Germinal center (tissue), 1 donor: Measurements from ENCODE around the gene TMEM150A.
"Not testable (repeated sequence)": the region's sequence is repeated elsewhere in the genome, so short reads cannot be mapped to it uniquely, and the experiment has no call there.

Experiments used
- DNase-seq: peaks from one replicate; pipeline ENCODE4 v3.0.0; 2012; ENCODE audit warnings: mixed read lengths, low spot score

TMEM150A gene, protein sequence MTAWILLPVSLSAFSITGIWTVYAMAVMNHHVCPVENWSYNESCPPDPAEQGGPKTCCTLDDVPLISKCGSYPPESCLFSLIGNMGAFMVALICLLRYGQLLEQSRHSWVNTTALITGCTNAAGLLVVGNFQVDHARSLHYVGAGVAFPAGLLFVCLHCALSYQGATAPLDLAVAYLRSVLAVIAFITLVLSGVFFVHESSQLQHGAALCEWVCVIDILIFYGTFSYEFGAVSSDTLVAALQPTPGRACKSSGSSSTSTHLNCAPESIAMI

DNA sequence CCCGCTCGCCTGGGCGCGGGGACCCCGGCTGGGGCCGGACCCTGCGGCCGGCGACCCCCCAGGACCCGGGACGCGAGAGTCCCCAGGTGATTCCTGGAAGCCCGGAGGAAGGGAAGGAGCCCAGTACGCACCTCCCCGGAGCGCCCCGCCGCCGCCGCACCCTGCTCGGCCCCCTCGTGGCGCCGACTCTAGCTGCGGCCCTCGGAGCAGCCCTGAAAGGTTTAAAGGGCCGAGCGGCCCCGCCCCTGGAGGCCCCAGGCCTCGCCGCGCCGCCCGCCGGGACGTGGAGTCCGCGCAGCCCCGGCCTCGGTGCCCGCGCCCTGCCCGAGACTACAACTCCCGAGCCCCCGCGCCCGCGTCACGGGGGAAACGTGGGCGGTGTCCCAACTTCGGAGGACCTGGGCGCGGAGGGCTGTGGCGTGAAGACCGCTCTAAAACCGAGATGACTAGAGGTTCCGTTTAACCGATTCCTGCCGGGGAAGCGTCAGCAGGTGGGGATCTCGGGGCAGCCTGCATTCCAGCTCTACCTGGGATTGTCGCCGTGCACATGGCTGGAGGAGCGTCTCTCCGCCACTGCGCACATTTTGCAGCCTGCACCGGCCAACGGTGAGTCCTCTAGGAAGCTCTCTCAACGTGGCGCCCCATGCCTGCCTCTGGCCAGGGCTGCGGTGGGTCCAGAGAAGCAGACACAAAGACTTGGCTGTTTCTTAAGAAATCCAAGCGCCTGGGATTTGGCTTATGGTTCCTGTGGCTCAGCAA lies at the start of gene TMEM150A:
Gene TMEM150A, minus strand, starts transcription at position 223 of the 759 bp plus-strand sequence. CDS start 750 bp downstream, outside the sequence.
- DNase-seq, result peak; percentile 90

DNA sequence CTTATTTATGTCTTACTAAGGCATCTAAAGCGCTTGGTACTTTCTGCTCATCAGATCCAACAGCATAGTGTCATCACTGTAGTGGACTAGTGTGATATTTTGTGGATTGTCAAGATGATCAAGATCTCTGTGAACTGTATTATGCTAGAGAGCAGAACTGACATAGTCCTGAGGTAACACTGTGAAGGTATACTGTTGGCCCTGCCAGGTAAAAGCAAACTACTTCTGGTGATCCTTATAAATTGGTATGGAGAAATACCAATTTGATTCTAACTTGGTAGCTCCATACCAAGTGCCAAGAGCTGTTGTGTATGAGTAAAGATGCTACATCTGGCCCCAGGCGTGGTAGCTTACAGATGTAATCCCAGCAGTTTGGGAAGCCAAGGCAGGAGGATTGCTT lies 49.6 kb upstream of the TMEM150A start:
- DNase-seq, result no peak

DNA sequence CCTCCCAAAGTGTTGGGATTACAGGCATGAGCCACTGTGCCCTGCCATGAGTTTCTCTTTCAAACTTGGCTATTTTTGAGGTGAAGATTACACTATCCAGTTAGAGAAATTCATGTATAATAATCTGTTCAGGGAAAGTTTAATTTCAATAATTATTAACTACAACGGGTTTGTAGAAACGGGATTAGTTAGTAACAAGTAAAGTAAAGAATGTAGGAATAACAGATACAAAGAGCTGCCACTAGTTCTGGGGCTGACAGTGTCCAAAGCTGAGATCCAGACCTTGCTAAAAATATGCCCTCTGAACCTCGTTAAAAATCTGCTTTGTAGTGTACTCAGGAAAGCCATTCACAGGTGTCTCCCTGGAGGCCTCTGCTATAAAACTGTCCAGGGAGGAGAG lies 48.6 kb upstream of the TMEM150A start:
- DNase-seq, result no peak

DNA sequence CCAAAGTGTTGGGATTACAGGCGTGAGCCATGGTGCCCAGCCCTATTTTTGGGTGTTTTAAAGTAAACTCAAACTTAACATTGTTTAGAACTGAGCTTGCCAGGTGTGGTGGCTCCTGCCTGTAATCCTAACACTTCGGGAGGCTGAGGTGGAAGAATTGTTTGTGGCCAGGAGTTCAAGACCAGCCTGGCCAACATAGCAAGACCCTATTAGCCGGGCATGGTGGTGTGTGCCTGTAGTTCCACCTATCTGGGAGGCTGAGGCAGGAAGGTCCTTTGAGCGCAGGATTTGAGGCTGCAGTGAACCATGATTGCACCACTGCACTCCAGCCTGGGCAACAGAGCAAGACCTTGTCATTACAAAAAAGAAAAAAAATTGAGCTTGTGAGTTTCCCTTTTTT lies 48.0 kb upstream of the TMEM150A start:
- DNase-seq, result no peak

DNA sequence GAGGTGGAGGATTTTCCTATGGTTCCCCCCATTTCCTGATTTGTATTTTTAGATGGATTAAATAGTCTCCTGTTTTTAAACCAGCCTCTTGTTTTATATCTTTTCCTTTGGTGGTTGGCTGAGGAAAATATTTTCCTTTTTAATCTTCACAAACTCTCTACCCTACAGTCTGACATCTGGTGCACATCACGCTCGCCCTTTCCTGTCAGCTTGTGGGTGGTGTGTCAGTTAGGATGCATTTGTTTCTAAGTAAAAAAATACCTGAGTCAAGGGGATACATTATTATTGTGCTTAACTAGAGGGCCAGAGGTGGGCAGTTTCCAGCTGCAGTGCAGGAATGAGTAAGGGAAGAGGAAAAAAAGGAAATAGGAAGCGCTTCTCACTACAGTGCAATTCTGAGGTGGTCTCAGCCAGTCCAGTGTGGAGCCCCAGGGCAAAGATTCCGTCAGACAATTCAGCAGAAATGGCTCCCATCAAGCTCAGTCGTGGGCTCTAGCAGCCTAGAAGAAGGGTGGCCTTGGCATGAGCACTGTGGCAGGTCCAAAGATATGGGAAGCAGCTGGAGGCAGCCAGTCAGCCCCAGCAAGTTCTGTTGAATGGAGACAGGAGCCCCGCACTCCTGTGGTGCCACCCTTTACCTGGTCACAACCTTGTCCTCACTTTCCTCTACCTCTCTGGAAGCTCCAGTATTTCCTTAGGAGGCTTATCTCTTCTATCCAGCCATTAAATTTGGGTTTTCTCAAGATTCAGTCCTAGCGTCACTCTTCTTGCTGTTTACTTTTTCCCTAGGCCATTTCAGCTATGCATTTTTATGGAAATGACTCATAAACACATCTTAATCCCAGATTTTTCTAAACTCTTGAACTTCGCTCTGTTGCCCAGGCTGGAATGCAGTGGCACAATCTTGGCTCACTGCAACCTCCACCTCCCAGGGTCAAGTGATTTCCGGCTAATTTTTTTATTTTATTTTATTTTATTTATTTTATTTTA lies 47.0 kb upstream of the TMEM150A start:
- DNase-seq, result no peak

DNA sequence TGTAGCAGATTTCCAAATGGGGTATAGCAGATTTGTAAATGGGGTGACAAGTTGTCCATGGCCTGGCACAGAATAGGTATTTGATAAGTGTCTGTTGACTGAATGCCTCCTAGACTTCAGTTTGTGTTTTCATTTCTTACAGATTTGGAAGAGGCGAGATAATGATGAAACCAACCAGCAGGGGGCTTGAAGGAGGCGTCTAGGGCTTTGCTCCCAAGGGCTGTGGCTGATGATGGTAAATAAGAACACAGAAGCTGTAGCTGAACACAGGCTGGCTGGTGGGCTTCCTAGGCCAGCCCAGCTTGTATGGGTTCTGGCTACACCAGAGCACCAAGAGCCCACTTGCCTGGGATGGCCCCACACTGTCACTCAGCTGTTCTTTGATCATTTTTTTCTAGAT lies 46.1 kb upstream of the TMEM150A start:
- peak; percentile 29 for DNase-seq

DNA sequence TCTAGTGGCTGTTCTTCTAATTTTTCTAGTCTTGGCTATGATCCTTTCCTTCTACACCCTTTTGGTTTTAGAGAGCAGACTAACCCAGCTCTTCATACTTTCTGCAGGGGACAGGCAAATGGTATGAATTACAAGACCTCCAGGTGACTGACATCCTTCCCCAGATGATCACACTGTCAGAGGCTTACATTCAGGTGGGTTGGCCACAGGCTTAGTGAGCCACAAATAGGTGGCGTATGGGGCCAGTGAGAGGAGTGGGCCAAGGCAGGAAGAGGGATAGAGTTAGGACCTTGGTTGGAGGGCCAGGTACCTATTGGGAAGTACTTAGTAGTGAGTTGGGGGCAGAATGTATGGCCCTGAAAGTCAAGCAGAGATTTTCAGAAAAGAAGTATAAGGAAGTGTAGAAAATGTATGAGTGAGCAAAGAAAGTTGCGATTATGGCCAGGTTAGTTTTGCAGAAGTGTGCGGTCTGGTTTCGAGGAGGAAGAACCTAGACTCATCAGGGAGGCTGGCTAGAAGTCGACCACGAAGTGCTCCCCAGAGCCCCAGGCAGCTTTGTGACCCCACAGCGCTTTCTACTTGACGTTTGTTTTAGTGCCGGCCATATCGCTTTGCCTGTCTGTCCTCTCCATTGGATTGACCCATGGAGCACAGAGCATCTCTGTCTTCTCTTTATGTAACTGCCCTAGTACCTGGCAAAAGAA lies 45.5 kb upstream of the TMEM150A start:
- peak; percentile 63 for DNase-seq

DNA sequence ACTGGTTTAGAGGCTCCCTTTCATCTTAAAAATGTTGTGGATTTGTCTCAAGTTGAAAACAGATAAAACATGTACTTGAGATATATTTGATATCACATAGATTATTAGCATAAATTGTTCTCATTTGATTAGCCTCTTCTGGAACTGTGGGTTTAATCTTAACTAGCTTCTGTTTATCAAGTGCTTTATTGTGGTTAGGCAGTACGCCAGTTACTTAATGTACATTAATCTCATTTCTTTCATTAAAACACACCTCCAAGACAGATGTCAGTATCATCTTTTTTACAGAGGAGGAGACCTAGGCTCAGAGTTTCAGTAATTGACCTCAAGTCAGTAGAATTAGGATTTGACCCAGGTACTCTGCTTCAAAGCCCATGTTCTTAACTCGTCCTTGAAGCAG lies 43.7 kb upstream of the TMEM150A start:
- DNase-seq, result no peak

DNA sequence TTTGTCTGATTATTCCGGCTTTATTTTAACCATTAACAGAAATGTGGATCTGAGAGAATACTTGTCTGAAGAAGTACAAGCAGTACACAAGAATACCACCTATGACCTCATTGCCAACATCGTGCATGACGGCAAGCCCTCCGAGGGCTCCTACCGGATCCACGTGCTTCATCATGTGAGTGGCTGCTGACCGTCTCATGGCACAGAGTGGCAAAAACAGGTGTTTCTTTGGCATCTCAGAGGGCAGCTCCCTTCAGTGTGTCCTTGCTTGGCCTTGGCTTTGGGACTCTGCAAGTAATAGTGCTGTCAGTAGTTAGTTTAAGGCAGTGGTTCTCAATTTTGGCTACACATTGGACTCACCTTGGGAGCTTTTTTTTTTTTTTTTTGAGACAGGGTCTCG lies 42.4 kb upstream of the TMEM150A start:
- no peak for DNase-seq

DNA sequence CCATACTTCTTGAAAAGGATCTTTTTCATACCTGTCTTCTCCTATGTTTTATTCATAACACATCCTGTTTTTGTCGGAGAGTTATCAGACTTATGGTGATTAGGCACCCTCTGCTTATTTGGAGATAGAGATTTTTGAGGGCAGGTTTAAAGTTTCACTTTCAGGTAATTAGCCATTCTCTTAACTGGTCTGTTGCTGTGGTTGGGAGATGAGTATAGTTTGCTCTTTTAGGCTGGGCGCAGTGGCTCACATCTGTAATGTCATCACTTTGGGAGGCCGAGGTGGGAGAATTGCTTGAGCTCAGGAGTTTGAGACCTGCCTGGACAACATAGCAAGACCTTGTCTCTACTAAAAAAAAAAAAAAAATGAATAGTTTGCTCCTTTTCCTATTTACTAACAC lies 40.2 kb upstream of the TMEM150A start:
- DNase-seq, result no peak

DNA sequence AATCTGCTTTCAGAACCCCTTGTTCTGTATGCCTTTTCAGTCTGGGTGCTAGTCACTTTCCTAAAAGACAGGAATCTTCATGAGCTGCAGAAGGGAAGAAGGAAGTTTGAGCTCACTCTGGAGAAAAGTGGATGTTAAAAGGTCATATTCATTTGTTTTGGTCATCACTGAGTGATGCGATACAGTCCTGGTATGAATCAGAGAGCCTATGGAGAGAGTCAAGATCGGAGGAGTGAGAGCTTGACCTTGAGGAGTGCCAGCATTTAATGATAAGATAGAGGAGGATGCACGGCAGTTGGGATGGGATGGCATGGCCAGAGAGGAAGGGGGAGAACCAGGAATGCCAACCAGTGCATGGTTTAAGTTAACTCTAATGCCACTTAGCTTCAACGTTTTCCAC lies 33.1 kb upstream of the TMEM150A start:
- DNase-seq, result no peak

DNA sequence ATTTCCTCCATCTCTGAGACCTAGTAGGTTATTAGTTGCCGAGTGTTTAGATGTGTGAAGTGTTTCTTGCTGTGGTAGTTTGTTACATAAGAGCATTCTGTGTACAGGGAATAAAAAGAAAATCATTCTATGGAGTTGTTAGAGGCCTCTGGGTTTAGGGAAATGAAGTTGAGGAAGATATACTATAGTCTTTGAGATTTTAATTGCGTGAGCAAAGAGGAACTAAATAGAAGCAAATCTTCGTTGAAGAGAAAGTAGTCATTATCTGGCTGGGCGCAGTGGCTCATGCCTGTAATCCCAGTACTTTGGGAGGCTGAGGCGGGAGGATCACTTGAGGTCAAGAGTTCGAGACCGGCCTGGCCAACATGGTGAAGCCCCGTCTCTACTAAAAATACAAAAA lies 32.5 kb upstream of the TMEM150A start:
- no peak for DNase-seq

DNA sequence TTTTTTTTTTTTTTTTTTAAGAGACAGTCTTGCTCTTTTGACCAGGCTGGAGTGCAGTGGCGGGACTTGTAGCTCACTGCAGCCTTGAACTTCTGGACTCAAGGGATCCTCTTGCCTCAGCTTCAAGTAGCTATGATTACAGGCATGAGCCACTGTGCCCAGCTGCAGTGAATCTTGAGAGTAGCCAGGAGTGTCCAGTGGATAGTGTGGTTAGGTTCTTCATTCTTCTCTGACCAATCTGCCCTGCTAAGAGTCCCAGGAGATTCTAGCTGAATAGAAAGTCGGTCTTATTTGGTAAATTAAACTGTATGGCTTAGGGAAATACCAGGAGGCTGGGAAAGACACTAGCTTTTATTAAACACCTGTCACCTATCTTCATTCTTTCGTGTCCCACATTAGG lies 28.8 kb upstream of the TMEM150A start:
- DNase-seq, result no peak

DNA sequence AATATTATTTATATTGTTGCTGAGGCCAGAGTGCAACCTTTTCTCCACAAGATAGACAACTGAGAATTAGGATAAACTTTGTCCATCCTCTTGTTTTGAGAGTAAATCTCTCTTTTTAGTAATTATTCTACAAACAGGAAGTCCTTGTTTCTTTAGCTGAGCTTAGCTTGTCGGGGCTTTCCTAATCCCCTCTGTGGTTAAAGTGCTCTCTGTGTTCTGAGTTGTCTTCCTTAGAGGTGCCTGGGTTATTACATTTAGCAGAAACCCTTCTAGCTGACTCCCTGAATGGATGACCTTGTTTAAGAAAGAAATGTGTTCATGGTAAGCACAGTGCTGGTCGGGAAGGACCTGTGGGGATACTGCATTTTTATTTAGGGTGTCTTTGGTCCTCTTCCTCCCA lies 26.2 kb upstream of the TMEM150A start:
- DNase-seq, result no peak

DNA sequence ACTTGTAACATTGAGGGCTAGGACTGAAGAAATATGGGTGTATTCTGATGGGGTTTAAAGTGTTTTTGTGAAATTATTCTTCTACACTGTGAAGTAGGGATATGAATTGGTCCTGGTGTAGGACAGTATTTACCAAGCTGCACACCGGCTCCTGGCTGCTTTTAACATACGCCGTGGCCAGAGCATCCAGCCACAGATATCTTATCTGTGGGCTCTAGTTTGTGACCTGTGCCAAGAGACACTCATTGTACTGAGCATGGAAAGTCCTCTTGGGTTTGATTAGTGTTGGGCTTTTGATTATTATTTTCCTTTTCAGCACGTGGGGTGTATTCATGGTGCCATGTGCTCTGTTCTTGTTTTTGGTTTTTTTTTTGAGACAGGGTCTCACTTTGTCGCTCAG lies 21.5 kb upstream of the TMEM150A start:
- no peak for DNase-seq

DNA sequence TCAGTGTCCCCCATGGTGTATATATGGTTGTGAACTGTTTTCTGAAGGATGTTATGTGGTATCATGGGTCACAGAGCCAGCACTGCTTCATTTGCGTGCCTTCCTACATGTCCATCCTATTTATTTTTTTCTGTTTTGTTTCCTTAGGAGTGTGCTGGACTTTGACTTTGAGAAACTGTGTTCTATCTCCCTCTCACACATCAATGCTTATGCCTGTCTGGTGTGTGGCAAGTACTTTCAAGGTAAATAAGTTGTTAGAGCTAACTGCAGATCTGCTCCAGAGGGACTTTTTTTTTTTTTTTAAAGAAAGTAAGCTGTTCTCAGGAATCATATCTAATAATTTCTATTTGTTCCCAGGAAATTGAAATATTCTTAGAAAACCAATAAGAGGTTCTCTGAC lies 18.8 kb upstream of the TMEM150A start:
- DNase-seq, result no peak

DNA sequence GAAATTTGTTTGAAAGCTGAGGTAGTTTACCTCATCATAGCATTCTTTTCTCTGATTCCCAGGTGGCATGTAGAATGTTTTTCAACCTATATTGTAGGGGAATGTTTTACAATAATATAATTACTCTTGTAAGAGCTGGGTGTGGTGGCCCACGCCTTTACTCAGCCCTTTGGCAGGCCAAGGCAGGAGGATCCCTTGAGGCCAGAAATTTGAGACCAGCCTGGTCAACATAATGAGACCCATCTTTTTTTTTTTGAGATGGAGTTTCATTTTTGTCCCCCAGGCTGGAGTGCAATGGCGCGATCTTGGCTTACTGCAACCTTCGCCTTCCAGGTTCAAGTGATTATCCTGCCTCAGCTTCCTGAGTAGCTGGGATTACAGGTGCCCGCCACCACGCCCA lies 17.1 kb upstream of the TMEM150A start:
- no peak for DNase-seq

DNA sequence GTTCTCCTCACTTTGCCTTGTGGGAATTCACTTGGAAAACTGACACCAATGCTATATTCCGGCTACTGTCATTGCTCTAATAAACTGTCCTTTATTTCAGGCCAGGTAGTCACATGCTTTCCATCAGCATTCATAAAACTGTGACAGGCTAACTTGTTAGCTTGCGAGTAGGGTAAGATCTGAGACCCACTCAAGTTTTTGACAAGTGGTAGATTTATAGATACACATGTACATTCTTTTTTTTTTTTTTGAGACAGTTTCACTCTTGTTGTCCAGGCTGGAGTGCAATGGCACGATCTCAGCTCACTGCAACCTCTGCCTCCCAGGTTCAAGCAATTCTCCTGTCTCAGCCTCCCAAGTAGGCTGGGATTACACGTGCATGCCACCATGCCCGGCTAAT lies 15.2 kb upstream of the TMEM150A start:
- not testable (repeated sequence) for DNase-seq

DNA sequence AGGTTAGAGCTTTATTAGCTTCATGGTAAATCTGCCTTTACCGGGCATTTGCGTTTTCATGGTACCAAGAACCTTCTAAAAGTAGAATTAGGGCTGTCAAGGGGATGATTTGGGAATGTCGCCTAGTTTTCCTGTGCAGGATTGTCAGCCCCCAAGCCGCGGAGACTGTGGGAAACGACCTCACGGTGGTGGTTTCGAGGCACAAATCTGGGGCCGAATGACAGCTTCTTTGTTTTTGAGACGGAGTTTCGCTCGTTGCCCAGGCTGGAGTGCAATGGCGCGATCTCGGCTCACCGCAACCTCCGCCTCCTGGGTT lies 12.9 kb upstream of the TMEM150A start:
- DNase-seq, result no peak

DNA sequence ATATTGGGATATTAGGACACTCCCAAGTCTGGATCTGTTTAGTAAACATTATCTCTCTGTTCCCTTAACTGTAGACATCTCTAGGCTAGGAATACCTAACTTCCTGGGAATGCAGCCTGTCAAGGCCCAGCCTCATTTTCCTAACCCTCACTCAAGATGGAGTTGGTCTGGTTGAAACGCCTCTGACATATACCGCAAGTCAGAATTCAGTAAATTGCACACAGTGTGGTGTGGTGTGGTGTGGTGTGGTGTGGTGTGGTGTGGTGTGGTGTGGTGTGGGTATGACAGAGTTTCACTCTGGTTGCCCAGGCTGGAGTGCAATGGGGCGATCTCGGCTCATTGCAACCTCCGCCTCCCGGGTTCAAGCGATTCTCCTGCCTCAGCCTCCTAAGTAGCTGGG lies 12.3 kb upstream of the TMEM150A start:
- DNase-seq, result not testable (repeated sequence)

DNA sequence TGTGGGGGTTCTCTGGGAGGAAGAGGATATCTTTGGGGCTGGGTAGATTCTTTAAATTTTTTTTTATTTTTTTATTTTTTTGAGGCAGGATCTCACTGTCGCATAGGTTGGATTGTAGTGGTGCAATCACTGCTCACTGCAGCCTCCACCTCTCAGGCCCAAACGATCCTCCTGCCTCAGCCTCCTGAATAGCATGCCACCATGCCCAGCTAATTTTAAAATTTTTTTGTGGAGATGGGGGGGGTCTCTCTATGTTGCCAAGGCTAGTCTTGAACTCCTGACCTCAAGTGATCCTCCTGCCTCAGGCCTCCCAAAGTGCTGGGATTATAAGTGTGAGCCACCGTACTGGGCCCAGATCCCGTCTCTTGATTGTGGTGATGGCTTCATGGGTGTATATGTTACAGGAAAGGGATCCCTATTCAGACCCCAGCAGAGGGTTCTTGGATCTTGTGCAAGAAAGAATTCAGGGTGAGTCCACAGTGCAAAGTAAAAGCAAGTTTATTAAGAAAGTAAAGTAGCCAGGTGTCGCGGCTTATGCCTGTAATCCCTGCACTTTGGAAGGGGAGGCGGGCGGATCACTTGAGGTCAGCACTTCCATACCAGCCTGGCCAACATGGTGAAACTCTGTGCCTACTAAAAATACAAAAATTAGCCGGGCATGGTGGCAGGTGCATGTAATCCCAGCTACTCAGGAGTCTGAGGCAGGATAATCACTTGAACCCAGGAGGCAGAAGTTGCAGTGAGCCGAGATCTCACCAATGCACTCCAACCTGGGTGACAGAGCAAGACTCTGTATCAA lies 11.4 kb upstream of the TMEM150A start:
- no peak for DNase-seq
